ENCODE measurements around the gene ERLEC1. TPM values are rescaled to one million over a fixed set of nuclear protein-coding genes. Genes with fewer than 3 reads are reported as not detected.
"Not testable (repeated sequence)": the region's sequence is repeated elsewhere in the genome, so short reads cannot be mapped to it uniquely, and the experiment has no call there.

Gene ERLEC1
- total RNA-seq, 1 donor from 2014 or later: 150 TPM

DNA sequence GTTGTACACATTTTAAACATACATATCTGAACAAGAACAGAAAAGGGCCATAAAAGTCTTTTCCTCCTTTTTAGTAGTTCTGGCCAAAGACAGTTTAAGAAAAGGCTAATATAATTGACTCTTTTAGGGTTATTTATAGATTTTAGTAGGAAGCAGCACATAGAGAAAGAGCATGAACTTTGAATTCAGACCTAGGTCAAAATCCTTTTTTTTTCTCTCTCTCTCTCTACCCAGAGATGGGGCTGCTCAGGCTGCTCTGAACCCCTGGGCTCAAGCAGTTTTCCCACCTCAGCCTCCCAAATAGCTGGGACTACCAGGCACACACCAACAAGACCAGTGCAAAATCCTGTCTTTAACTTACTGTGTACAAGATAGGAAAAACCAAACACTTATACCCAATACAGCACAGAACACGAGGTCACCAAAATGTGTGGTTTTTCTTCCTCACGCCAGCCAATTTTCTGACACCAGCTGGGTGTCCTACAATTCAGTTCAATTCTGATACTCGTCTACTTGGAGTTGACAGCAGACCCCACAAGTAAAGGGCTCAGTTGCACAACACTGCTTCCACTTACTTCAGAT is 32.1 kb downstream of the ERLEC1 start:
- no peak overlapping the region for H3K27ac ChIP-seq
- H3K4me1 ChIP-seq: no peaks in the 10 kb centered on the region
- no peak overlapping the region for H3K4me3 ChIP-seq
- TF ChIP-seq, protein P1, sequence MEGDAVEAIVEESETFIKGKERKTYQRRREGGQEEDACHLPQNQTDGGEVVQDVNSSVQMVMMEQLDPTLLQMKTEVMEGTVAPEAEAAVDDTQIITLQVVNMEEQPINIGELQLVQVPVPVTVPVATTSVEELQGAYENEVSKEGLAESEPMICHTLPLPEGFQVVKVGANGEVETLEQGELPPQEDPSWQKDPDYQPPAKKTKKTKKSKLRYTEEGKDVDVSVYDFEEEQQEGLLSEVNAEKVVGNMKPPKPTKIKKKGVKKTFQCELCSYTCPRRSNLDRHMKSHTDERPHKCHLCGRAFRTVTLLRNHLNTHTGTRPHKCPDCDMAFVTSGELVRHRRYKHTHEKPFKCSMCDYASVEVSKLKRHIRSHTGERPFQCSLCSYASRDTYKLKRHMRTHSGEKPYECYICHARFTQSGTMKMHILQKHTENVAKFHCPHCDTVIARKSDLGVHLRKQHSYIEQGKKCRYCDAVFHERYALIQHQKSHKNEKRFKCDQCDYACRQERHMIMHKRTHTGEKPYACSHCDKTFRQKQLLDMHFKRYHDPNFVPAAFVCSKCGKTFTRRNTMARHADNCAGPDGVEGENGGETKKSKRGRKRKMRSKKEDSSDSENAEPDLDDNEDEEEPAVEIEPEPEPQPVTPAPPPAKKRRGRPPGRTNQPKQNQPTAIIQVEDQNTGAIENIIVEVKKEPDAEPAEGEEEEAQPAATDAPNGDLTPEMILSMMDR (IDR thresholded peaks at IDR 0.05): no peak
- H3K36me3 ChIP-seq: peaks cover 42 to 53% of the 10 kb centered on the region in 2 donors
- intact Hi-C loops (cut with DNase I): no loop called here
- H3K9me3 ChIP-seq: no peaks in the 10 kb centered on the region
- no peaks in the 10 kb centered on the region for H3K27me3 ChIP-seq
- no peak for DNase-seq (ENCODE audit: low spot score in 2 of 2)

DNA sequence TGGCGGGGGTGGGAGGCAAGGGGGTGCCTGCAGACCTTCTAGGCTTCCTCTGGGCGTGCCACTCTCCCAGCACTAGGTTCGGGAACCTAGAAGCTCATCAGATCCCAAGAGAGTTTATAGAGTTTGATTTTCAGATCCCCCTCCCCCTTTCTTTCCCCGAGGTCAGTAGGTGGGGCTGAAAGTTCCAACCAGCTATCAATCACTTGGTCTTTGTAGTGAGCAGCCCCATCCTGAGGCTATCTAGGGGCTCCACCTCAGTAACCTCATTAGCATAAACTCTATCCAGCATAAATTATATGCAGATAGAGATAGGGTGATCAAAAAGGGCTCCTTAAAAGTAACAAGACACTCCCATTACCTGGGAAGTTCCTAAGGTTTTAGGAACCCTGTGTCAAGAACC is 32.8 kb downstream of the ERLEC1 start:
- Histone ChIP-seq H3K27me3 (no peaks in the 10 kb centered on the region), H3K4me1 (no peaks in the 10 kb centered on the region), H3K4me3 (no peak overlapping the region), H3K9me3 (no peaks in the 10 kb centered on the region), H3K27ac (no peak overlapping the region), H3K36me3 (peaks cover 41 to 51% of the 10 kb centered on the region in 2 donors)
- TF ChIP-seq, protein P1 (IDR thresholded peaks at IDR 0.05): no peak
- intact Hi-C loops (cut with DNase I): no loop called here
- no peak for DNase-seq (ENCODE audit: low spot score in 2 of 2)

DNA sequence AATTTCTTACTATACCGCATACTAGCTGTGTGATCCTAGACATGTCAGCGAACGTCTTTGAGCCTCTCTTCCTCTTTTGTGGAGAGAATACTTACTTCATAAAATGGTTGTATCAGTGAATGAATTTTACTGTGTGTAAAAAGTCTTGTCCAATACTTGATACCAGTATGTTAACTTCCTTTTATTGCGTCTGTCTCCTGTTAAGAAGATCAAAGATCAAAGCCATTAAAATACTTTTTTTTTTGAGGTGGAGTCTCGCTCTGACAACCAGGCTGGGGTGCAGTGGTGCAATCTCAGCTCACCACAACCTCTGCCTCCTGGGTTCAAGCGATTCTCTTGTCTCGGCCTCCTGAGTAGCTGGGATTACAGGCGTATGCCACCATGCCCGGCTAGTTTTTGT is 33.2 kb downstream of the ERLEC1 start:
- Histone ChIP-seq H3K4me3 (no peak overlapping the region), H3K27ac (no peak overlapping the region), H3K9me3 (no peaks in the 10 kb centered on the region), H3K4me1 (no peaks in the 10 kb centered on the region), H3K36me3 (peaks cover 37 to 47% of the 10 kb centered on the region in 2 donors), H3K27me3 (no peaks in the 10 kb centered on the region)
- TF ChIP-seq, protein P1 (IDR thresholded peaks at IDR 0.05): no peak
- intact Hi-C loops (cut with DNase I): no loop called here
- DNase-seq (ENCODE audit: low spot score in 2 of 2): no peak

DNA sequence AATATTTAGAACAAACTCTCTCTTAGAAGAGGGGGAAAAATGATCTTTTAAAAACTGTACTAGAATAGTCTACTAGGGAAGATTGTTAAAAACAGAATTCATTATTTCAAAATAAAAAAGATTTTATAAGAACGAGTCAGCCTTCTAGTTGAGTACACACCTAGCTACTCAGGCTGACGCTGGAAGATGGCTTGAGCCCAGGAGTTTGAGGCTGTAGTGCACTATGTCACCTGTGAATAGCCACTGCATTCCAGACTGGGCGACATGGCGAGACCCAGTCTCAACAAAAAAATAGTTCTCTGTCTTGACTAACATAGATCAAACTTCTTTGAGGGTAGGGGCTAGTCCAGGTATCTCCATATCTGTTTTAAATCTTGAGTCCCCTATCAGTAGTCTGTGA is 33.9 kb downstream of the ERLEC1 start:
- Histone ChIP-seq H3K27ac (no peak overlapping the region), H3K9me3 (no peaks in the 10 kb centered on the region), H3K4me1 (no peaks in the 10 kb centered on the region), H3K4me3 (no peak overlapping the region), H3K36me3 (peaks cover 31 to 40% of the 10 kb centered on the region in 2 donors), H3K27me3 (no peaks in the 10 kb centered on the region)
- DNase-seq (ENCODE audit: low spot score in 2 of 2): no peak
- intact Hi-C loops (cut with DNase I): no loop called here
- TF ChIP-seq, protein P1 (IDR thresholded peaks at IDR 0.05): no peak

DNA sequence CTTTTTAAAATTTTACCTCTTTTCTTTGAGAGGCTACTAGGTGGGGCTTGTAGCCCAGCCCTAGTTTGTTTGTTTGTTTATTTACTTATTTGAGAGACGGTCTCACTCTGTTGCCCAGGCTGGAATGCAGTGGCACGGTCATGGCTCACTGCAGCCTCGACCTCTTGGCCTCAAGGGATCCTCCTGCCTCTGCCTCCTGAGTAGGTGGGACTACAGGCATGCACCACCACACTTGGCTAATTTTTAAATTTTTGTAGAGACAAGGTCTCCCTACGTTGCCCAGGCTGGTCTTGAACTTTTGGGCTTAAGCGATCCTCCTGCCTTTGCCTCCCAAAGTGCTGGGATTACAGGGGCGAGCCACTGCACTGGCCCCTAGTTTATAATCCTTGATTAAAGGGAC is 35.0 kb downstream of the ERLEC1 start:
- no peaks in the 10 kb centered on the region for H3K4me1 ChIP-seq
- intact Hi-C loops (cut with DNase I): no loop called here

DNA sequence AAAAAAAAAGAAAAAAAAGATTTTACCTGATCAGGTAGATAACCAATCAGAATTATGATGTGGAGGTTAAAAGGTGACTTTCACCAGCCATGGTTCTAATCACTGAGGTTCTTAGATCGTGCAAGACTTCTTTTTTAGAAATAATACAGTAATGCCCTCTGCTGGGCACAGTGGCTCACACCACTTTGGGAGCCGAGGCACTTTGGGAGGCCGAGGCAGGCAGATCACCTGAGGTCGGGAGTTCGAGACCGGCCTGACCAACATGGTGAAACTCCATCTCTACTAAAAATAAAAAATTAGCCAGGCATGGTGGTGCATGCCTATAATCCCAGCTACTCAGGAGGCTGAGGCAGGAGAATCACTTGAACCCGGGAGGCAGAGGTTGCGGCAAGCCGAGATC is 36.8 kb downstream of the ERLEC1 start:
- peaks cover 13 to 14% of the 10 kb centered on the region in 2 donors for H3K36me3 ChIP-seq
- DNase-seq (ENCODE audit: low spot score in 2 of 2); intact Hi-C loops (cut with DNase I); H3K4me1 ChIP-seq; H3K27me3 ChIP-seq; H3K27ac ChIP-seq; H3K4me3 ChIP-seq; H3K9me3 ChIP-seq: not testable (repeated sequence)

More for the DNA sequence above, 35.0 kb downstream of the ERLEC1 start:
- H3K4me3 ChIP-seq: no peak overlapping the region
- DNase-seq (ENCODE audit: low spot score in 2 of 2): no peak
- H3K27ac ChIP-seq: no peak overlapping the region
- no peaks in the 10 kb centered on the region for H3K9me3 ChIP-seq
- TF ChIP-seq, protein P1 (IDR thresholded peaks at IDR 0.05): no peak
- peaks cover 23 to 30% of the 10 kb centered on the region in 2 donors for H3K36me3 ChIP-seq
- H3K27me3 ChIP-seq: no peaks in the 10 kb centered on the region
